ENCODE results near the gene LY6G5B. TPM values are rescaled to one million over a fixed set of nuclear protein-coding genes. Genes with fewer than 3 reads are reported as not detected.
A peak's percentile ranks its signal among the peaks of the same experiment; 100 is the strongest.

LY6G5B gene
- total RNA-seq, 4 donors from 2014 or later: 7.2 to 25.6 (median 19.7) TPM

DNA sequence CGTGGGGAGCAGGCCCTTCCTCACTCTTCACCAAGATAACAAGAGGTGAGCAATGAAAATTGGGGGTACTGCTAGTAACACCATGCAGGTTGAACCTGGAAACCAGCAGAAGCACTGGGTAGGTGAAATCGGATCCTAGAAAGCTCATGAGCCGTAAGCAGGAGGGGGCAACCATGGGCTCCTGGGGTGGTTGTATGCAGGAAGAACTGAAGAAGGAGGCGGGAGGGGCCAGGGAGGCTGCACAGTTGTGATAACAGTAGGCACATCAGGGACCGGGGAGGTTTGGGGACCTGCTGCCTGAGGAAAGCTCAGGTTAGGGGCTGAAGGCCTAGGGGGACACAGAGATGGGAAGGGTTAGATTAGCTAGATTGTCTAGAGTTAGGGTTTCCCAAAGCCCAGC lies 16.7 kb downstream of the LY6G5B start:
- Histone ChIP-seq H3K4me3 (no peak overlapping the region), H3K27ac (no peak overlapping the region), H3K4me1 (peaks cover 0 to 16% (median under 1%) of the 10 kb centered on the region in 4 donors), H3K36me3 (peaks cover 0 to 59% (median 0%) of the 10 kb centered on the region in 3 donors), H3K27me3 (no peaks in the 10 kb centered on the region), H3K9me3 (no peaks in the 10 kb centered on the region)
- no peak for TF ChIP-seq POLR2A (IDR thresholded peaks at IDR 0.05)
- DNase-seq: no peak

DNA sequence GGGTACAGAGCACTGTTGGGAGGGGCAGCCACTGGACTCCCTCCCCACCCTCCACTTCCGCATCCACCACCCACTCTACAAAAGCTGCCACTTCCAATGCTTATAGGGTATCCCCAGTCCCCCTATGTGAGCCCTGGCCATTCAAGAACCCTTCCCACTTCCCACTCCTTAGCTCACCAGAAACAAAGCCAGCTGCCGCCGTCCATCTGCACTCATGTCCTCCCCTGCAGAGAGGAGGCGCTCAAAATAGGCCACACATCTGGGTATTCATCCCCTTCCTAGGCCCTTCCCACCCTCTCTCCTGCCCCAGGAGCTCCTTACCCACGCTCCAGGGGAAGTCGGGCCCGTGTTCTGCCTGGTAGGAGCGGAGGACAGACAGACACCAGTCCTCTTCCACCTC lies 17.5 kb downstream of the LY6G5B start:
- Histone ChIP-seq H3K27ac (no peak overlapping the region), H3K27me3 (no peaks in the 10 kb centered on the region), H3K4me1 (peaks cover 0 to 8% (median 0%) of the 10 kb centered on the region in 4 donors), H3K36me3 (peaks cover 0 to 68% (median 0%) of the 10 kb centered on the region in 3 donors), H3K4me3 (no peak overlapping the region), H3K9me3 (no peaks in the 10 kb centered on the region)
- TF ChIP-seq, protein P1, sequence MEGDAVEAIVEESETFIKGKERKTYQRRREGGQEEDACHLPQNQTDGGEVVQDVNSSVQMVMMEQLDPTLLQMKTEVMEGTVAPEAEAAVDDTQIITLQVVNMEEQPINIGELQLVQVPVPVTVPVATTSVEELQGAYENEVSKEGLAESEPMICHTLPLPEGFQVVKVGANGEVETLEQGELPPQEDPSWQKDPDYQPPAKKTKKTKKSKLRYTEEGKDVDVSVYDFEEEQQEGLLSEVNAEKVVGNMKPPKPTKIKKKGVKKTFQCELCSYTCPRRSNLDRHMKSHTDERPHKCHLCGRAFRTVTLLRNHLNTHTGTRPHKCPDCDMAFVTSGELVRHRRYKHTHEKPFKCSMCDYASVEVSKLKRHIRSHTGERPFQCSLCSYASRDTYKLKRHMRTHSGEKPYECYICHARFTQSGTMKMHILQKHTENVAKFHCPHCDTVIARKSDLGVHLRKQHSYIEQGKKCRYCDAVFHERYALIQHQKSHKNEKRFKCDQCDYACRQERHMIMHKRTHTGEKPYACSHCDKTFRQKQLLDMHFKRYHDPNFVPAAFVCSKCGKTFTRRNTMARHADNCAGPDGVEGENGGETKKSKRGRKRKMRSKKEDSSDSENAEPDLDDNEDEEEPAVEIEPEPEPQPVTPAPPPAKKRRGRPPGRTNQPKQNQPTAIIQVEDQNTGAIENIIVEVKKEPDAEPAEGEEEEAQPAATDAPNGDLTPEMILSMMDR (IDR thresholded peaks at IDR 0.05): no peak
- TF ChIP-seq POLR2A (IDR thresholded peaks at IDR 0.05): no peak
- DNase-seq: no peak

DNA sequence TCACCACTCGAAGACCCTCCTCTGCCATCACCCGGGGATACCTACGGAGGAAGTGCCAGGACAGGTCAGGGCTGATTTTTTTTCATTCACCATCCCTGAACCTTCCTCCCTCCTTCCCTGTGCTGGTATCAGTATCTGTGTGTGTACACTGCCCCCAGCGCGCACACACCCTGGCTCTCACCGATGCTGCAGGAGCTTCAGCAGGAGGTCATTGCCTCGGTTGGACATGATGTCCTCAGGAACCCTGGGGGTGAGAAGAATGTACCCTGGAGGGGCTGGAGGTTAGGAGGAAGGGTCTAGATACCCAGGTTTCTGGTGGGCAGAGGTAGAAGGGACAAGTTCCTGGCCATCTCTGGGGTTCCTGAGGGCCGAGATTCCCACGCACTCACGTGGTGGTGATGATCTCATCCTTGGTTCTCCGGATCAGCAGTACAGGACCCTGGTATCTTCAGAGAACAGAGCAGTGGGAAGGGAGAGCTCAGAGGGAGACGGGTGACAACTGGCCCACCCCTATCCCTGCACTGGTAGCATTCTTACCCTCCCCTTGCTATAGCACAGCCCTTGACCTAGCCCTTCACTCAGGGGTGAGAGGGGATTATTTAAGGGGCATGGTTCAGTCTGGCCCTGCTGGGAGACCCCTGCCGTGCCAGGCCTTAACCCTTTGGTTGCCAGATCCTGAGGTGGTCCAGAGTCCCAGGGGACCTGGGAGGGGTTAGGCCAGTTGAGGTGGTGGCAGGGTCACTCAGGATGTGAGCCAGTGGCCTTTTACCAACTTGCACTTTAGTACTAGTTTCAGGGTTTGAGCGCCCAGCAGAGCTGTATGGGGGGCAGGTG lies 18.3 kb downstream of the LY6G5B start:
- H3K4me1 ChIP-seq: peaks cover 0 to 5% (median 0%) of the 10 kb centered on the region in 4 donors
- peaks cover 0 to 75% (median 0%) of the 10 kb centered on the region in 3 donors for H3K36me3 ChIP-seq
- H3K9me3 ChIP-seq: no peaks in the 10 kb centered on the region
- H3K27ac ChIP-seq: no peak overlapping the region
- H3K27me3 ChIP-seq: no peaks in the 10 kb centered on the region
- no peak for DNase-seq
- no peak overlapping the region for H3K4me3 ChIP-seq
- TF ChIP-seq, protein P1 (IDR thresholded peaks at IDR 0.05): no peak
- no peak for TF ChIP-seq POLR2A (IDR thresholded peaks at IDR 0.05)

DNA sequence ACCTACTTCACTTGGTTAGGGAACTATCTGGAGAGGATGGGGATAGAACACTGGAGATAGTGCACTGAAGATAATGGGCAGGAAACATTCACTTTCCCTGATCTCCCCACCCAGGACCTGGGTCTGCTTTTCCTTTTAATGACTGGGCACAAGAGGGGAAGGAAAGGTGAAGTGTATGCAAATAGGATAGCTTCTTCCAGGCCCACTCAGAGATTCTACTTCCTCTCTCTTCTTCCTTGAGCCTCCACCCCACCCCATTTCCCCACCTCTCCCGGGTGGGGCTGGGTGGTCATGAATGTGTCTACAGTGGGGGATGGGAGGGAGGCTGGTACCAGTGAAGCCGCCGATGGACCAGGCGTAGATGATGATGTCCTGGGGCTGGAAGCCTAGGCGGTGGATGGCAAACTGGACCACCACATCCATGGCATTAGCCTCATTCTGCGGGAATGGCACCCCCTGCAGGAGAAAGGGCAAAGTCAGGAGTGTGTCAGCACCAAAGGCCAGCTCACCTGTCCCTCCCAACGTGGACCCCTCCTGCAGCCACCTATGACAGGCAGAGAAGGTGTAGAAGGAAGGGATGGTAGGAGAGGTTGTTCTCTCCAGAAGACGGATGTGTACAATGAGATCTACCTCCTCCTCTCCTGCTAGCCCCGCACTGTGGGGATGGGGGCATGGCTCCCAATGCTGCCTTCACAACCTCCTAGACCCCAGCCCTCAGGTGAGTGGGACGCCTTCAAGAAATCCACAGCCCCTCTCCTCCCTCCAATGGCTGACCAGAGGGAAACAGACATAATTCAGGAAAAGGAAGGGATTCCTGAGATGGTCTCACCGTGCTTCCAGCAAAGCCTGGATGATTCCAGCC lies 19.7 kb downstream of the LY6G5B start:
- Histone ChIP-seq H3K9me3 (no peaks in the 10 kb centered on the region), H3K4me3 (no peak overlapping the region), H3K4me1 (peaks cover 0 to 5% (median 0%) of the 10 kb centered on the region in 4 donors), H3K27me3 (no peaks in the 10 kb centered on the region), H3K27ac (peak overlapping the region in 2 of 4 donors; percentile 70 to 77), H3K36me3 (peaks cover 0 to 89% (median 0%) of the 10 kb centered on the region in 3 donors)
- TF ChIP-seq, protein P1 (IDR thresholded peaks at IDR 0.05): peak in 3 of 6 experiments; percentile 18 to 39 (median 26)
- TF ChIP-seq POLR2A (IDR thresholded peaks at IDR 0.05): no peak
- DNase-seq: no peak

DNA sequence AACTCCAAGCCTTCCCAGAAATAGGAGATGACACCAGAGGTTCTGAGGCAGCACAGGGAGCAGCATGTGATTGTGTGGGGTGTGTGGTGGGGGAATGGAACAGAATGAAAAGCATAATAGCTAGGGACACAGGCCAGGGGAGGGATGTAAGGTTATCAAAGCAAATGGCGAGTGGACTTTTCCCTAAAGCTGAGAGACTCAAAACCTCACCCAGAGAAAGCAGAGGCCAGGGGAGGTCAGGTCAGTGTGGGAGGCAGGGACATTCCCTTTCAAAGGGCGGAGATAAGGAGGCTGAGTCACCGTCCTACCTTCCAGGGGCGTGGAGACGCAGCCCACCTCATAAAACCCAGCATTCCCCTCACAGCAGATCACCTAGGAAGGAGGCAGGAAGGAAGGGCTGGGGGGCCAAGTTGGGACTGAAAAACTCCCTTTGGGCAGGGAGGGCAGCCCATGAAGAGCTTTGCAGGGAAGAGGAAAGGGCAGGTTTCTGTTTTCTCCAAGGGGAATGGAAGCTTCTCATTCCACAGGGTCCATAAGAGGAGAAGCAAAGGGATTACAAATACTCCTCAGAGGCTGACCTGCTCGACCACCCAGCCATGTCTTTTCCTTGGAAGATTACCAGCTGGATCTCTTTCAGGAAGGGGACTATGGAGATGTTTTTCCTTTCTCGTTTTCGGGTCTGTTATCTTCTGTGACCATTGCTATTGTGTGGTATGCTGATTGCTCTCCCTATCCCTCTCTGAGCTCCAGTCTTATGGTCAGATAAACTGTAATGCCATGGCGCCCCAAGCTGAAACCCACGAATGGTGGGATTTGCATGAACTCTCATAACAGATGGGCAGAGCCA lies 20.7 kb downstream of the LY6G5B start:
- no peaks in the 10 kb centered on the region for H3K27me3 ChIP-seq
- no peak overlapping the region for H3K4me3 ChIP-seq
- no peaks in the 10 kb centered on the region for H3K9me3 ChIP-seq
- H3K36me3 ChIP-seq: peaks cover 0 to 99% (median 0%) of the 10 kb centered on the region in 3 donors
- no peak for TF ChIP-seq POLR2A (IDR thresholded peaks at IDR 0.05)
- TF ChIP-seq, protein P1 (IDR thresholded peaks at IDR 0.05): no peak
- H3K4me1 ChIP-seq: peaks cover 0 to 5% (median 0%) of the 10 kb centered on the region in 4 donors
- peak in 2 of 3 donors; percentile 72 to 75 for DNase-seq
- H3K27ac ChIP-seq: peak overlapping the region in 3 of 4 donors; percentile 55 to 77 (median 70)
